ENCODE data around the gene ANKRD65.
"Not testable (repeated sequence)": the region's sequence is repeated elsewhere in the genome, so short reads cannot be mapped to it uniquely, and the experiment has no call there.

DNA sequence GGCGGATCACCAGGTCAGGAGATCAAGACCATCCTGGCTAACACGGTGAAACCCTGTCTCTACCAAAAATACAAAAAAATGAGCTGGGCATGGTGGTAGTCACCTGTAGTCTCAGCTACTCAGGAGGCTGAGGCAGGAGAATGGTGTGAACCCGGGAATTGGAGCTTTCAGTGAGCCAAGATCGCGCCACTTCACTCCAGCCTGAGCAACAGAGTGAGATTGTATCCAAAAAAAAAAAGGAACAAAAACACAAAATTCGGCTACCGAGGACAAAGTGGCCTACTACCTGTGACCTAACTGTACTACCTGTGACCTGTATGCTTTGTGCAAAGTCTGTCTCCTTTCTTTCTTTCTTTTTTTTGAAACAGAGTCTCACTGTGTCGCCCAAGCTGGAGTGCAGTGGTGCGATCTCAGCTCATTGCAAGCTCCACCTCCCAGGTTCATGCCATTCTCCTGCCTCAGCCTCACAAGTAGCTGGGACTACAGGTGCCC lies 18.1 kb downstream of the ANKRD65 start:
- not testable (repeated sequence) for TF ChIP-seq CTCF, EP300 (IDR thresholded peaks at IDR 0.05)
